Fibroblast of lung (primary cell): ENCODE data around the gene PDZD2. TPM values are rescaled to one million over a fixed set of nuclear protein-coding genes. Genes with fewer than 3 reads are reported as not detected.

ENCODE experiments used
- DNase-seq, 2 donors: peaks; one replicate each; pipeline versions ENCODE4 v3.0.0 to v3.0.0-alpha.2; 2010; ENCODE audit warnings: low read depth in 2 of 2
- H2AFZ ChIP-seq: 2 replicates; pipeline ENCODE4 v1.5.1; 2012; ENCODE audit warnings: low read length, control low read depth, inconsistent platforms
- H3K27ac ChIP-seq: 2 replicates; pipeline ENCODE4 v1.5.1; 2011; ENCODE audit warnings: low read length, control low read depth; ENCODE audit not compliant: insufficient read depth
- H3K27me3 ChIP-seq: 2 replicates; pipeline ENCODE4 v1.5.1; 2011; ENCODE audit warnings: mild to moderate bottlenecking, low read length; ENCODE audit not compliant: control insufficient read depth, insufficient read depth
- H3K36me3 ChIP-seq: 2 replicates; pipeline ENCODE4 v1.5.1; 2011; ENCODE audit warnings: low read length; ENCODE audit not compliant: control insufficient read depth, insufficient read depth
- H3K4me1 ChIP-seq: 2 replicates; pipeline ENCODE4 v1.5.1; 2011; ENCODE audit warnings: low read length; ENCODE audit not compliant: control insufficient read depth, insufficient read depth; ENCODE audit errors: extremely low read depth
- H3K4me2 ChIP-seq: 2 replicates; pipeline ENCODE4 v1.5.1; 2011; ENCODE audit warnings: low read length, control low read depth; ENCODE audit not compliant: insufficient read depth; ENCODE audit errors: extremely low read depth
- H3K4me3 ChIP-seq, 4 experiments: fragments of 200-600 bp in 1 of 4; sonication (generic) in 1 of 4; replicated peaks in 1 of 4; 2 replicates each; pipeline ENCODE4 v1.5.1; 2011 to 2016; ENCODE audit warnings: low read length in 4 of 4, low read depth in 3 of 4, mild to moderate bottlenecking in 3 of 4, control low read depth in 2 of 4, inconsistent platforms in 1 of 4, mixed read lengths in 1 of 4; ENCODE audit not compliant: insufficient read depth in 1 of 4; ENCODE audit errors: control extremely low read depth in 1 of 4
- H3K79me2 ChIP-seq: 2 replicates; pipeline ENCODE4 v1.5.1; 2012; ENCODE audit warnings: mild to moderate bottlenecking, low read length, inconsistent platforms; ENCODE audit not compliant: control insufficient read depth, insufficient read depth
- H3K9ac ChIP-seq: 2 replicates; pipeline ENCODE4 v1.5.1; 2011; ENCODE audit warnings: mild to moderate bottlenecking, low read length, control low read depth; ENCODE audit not compliant: insufficient read depth
- H3K9me3 ChIP-seq: 2 replicates; pipeline ENCODE4 v1.5.1; 2012; ENCODE audit warnings: low read depth, low read length; ENCODE audit not compliant: control insufficient read depth, insufficient read depth
- H4K20me1 ChIP-seq: 2 replicates; pipeline ENCODE4 v1.5.1; 2011; ENCODE audit warnings: low read length; ENCODE audit not compliant: control insufficient read depth, insufficient read depth; ENCODE audit errors: extremely low read depth
- EZH2 ChIP-seq: IDR thresholded peaks from 2 replicates; pipeline ENCODE4 v1.5.1; 2012; ENCODE audit warnings: low read length, control low read depth, mild to moderate bottlenecking; ENCODE audit errors: missing control alignments
- polyA plus RNA-seq, 2 donors: library from polyadenylated mRNA; depleted of rRNA in 1 of 2; stranded (reverse) in 1 of 2; unstranded in 1 of 2; fragments of >200 nt; gene quantifications; 2 replicates each; pipeline ENCODE4 v1.2.1, GENCODE V29; 2011 to 2012; ENCODE audit warnings: missing spikeins in 1 of 2
- total RNA-seq: library from RNA; depleted of rRNA; stranded (reverse); fragments of >200 nt; gene quantifications from 2 replicates; pipeline ENCODE4 v1.2.1, GENCODE V29; 2014
- TF ChIP-seq, protein P1 (sequence below), 2 donors: IDR thresholded peaks in 1 of 2; conservative IDR thresholded peaks in 1 of 2; 1 replicate in 1 of 2; 2 replicates in 1 of 2; pipeline ENCODE4 v1.5.1; 2011 to 2012; ENCODE audit warnings: low read length in 2 of 2, control low read depth in 1 of 2, inconsistent platforms in 1 of 2, low read depth in 1 of 2, mild to moderate bottlenecking in 1 of 2

Gene PDZD2
- total and polyA plus RNA-seq, 2 donors (not counting 1 experiment from before 2014, with no cell fraction given): 0.33 to 0.40 TPM

DNA sequence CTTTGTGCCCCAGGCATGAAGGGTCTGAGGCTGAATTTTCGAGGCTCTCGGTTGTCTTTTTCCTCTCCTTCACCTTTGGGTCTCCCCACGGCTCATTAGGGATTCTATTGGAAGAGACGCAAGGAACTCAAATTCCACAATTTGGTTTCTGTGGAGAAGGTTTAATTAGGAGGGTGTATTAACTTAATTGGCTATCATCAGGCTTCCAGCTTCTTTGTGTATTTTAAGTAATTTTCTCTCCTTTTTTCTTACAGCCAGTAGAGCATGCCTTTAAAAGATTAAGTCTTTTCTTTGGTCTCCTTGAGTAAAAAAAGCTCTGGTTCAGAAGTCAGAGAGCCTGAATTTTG, 115.4 kb downstream of the PDZD2 start:
- Histone ChIP-seq H3K4me3 (no peak overlapping the region), H3K9ac (no peak overlapping the region), H3K27me3 (no peaks in the 10 kb centered on the region), H3K27ac (no peak overlapping the region), H3K79me2 (no peaks in the 10 kb centered on the region), H3K4me1 (no peaks in the 10 kb centered on the region), H3K9me3 (no peaks in the 10 kb centered on the region), H2AFZ (no peak overlapping the region), H4K20me1 (no peaks in the 10 kb centered on the region), H3K4me2 (no peak overlapping the region), H3K36me3 (no peaks in the 10 kb centered on the region)
- no peak for TF ChIP-seq EZH2
- TF ChIP-seq, protein P1, sequence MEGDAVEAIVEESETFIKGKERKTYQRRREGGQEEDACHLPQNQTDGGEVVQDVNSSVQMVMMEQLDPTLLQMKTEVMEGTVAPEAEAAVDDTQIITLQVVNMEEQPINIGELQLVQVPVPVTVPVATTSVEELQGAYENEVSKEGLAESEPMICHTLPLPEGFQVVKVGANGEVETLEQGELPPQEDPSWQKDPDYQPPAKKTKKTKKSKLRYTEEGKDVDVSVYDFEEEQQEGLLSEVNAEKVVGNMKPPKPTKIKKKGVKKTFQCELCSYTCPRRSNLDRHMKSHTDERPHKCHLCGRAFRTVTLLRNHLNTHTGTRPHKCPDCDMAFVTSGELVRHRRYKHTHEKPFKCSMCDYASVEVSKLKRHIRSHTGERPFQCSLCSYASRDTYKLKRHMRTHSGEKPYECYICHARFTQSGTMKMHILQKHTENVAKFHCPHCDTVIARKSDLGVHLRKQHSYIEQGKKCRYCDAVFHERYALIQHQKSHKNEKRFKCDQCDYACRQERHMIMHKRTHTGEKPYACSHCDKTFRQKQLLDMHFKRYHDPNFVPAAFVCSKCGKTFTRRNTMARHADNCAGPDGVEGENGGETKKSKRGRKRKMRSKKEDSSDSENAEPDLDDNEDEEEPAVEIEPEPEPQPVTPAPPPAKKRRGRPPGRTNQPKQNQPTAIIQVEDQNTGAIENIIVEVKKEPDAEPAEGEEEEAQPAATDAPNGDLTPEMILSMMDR (conservative IDR thresholded peaks at IDR 0.05 in 1 of 2, IDR thresholded peaks at IDR 0.05 in 1 of 2; ENCODE audit: low read depth in 1 of 2, low read length in 2 of 2): no peak
- DNase-seq: no peak

DNA sequence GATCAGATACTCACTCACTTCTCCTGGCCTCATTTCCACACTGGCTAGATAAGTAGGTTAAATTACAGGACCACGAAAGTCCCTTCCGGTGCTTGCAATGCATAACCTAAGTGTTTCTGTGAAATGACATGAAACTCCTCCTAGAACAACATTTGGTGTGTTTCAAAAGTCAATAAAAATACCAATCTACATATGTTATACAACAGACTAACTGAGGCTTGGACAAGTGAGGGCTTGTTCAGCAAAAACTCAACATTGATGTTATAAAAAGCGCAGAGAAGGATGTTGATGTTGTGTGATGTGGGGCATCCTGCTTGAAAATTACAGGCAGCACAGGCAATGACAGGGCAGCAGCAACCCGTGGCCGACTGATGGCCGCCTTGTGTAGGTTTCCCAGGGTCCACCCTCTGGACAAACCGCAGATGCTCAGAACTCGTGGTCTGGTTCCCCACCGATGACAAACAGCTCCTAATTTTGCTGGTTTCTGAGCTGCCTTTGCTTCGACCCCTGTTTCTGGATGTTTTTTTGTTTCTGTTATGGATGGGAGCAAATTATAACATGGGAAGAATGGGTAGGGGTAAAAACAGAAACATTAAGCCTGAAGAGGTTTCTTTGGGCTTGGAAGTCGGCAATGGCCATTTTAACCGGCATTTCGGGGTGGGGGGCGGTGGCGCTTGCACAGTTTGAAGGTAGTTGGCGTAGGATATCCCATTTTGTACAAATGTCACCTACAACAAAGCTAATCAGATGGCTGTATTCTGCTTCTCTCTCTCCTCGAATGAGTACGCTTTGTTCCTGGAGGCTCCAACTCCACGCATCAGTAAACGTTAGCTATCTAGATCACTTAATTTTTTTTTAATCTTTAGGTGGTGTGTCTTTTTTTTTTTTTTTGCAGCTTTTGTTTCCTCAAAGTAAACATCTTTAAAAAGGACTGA, 116.1 kb downstream of the PDZD2 start:
- no peaks in the 10 kb centered on the region for H4K20me1 ChIP-seq
- no peaks in the 10 kb centered on the region for H3K79me2 ChIP-seq
- H3K9me3 ChIP-seq: no peaks in the 10 kb centered on the region
- no peaks in the 10 kb centered on the region for H3K36me3 ChIP-seq
- no peak overlapping the region for H3K9ac ChIP-seq
- H3K4me2 ChIP-seq: no peak overlapping the region
- no peaks in the 10 kb centered on the region for H3K4me1 ChIP-seq
- H3K27ac ChIP-seq: no peak overlapping the region
- DNase-seq: no peak
- H3K4me3 ChIP-seq: no peak overlapping the region
- no peak for TF ChIP-seq EZH2
- TF ChIP-seq, protein P1 (conservative IDR thresholded peaks at IDR 0.05 in 1 of 2, IDR thresholded peaks at IDR 0.05 in 1 of 2; ENCODE audit: low read depth in 1 of 2, low read length in 2 of 2): no peak
- no peaks in the 10 kb centered on the region for H3K27me3 ChIP-seq
- no peak overlapping the region for H2AFZ ChIP-seq

DNA sequence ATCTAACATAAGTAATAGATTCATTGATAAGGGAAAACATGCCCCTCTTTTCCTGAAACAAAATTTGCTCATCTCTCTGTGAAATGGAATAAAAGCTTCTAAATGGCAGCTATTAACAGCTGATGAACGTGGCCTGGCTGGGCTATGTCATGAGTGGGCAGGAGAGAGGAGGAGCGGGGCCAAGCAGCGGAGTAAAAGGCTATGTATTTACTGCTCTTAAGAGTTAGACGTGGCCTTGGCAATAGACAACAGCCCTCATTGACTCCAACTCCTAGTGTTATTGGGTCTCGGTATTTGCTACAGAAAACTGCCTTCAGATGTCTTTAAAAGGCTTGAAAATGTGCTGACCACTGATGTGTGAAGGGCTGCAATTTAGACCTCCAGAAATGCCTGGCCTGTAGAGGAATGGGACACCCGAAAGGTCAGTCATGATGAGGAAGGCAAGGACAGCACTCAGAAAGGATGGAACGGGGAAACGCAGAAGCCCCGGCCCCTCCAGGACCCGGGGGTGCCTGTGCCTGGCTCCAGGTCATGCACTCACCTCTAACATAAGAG, 116.8 kb downstream of the PDZD2 start:
- H3K4me3 ChIP-seq: no peak overlapping the region
- H3K9ac ChIP-seq: no peak overlapping the region
- H3K79me2 ChIP-seq: no peaks in the 10 kb centered on the region
- TF ChIP-seq, protein P1 (conservative IDR thresholded peaks at IDR 0.05 in 1 of 2, IDR thresholded peaks at IDR 0.05 in 1 of 2; ENCODE audit: low read depth in 1 of 2, low read length in 2 of 2): no peak
- no peaks in the 10 kb centered on the region for H3K36me3 ChIP-seq
- no peak overlapping the region for H3K27ac ChIP-seq
- H3K4me1 ChIP-seq: no peaks in the 10 kb centered on the region
- no peak for DNase-seq
- no peak overlapping the region for H2AFZ ChIP-seq
- no peaks in the 10 kb centered on the region for H4K20me1 ChIP-seq
- no peaks in the 10 kb centered on the region for H3K27me3 ChIP-seq
- H3K4me2 ChIP-seq: no peak overlapping the region
- H3K9me3 ChIP-seq: no peaks in the 10 kb centered on the region
